Measurements from ENCODE around the gene MCTP2.

- no peak for TF ChIP-seq CTCF (IDR thresholded peaks at IDR 0.05)
- TF ChIP-seq ZFX (IDR thresholded peaks at IDR 0.05; ENCODE audit: borderline replicate concordance): no peak
Measured at GRCh38 chr15:94287794-94288246, 56.5 kb downstream of the MCTP2 start.
